Keratinocyte (primary cell): Measurements from ENCODE around the gene SNX13. TPM values are rescaled to one million over a fixed set of nuclear protein-coding genes. Genes with fewer than 3 reads are reported as not detected.

Source experiments
- DNase-seq: peaks from one replicate; pipeline ENCODE4 v3.0.0-alpha.2; 2011; ENCODE audit warnings: low read depth, missing footprints, low spot score
- FAIRE-seq: peaks from 2 replicates; lab custom pipeline; 2011; peaks lifted over from hg19 to GRCh38; lab: Jason Lieb, UNC
- H2AFZ ChIP-seq: 2 replicates; pipeline ENCODE4 v1.6.0; 2012; ENCODE audit warnings: low read length, control low read depth, inconsistent platforms; ENCODE audit not compliant: control insufficient read depth
- H3K27ac ChIP-seq: 2 replicates; pipeline ENCODE4 v1.5.1; 2011; ENCODE audit warnings: low read length; ENCODE audit not compliant: control insufficient read depth, insufficient read depth
- H3K27me3 ChIP-seq: 3 replicates; pipeline ENCODE4 v1.6.0; 2011; ENCODE audit warnings: low read length; ENCODE audit not compliant: control insufficient read depth, insufficient read depth; ENCODE audit errors: extremely low read depth
- H3K36me3 ChIP-seq, 2 experiments: 2 replicates in 1 of 2; 3 replicates in 1 of 2; pipeline ENCODE4 v1.5.1; 2011; ENCODE audit warnings: low read length in 2 of 2, mild to moderate bottlenecking in 1 of 2; ENCODE audit not compliant: control insufficient read depth in 2 of 2, insufficient read depth in 2 of 2; ENCODE audit errors: extremely low read depth in 1 of 2
- H3K4me1 ChIP-seq: 3 replicates; pipeline ENCODE4 v1.5.1; 2011; ENCODE audit warnings: low read length; ENCODE audit not compliant: control insufficient read depth, insufficient read depth; ENCODE audit errors: extremely low read depth
- H3K4me2 ChIP-seq: 3 replicates; pipeline ENCODE4 v1.6.0; 2011; ENCODE audit warnings: low read depth, low read length; ENCODE audit not compliant: control insufficient read depth, insufficient read depth; ENCODE audit errors: extremely low read depth
- H3K4me3 ChIP-seq, 3 experiments: fragments of 200-600 bp in 1 of 3; sonication (generic) in 1 of 3; 2 replicates in 2 of 3; 3 replicates in 1 of 3; pipeline ENCODE4 v1.5.1; 2011 to 2016; ENCODE audit warnings: low read length in 3 of 3, mild to moderate bottlenecking in 3 of 3, control low read depth in 2 of 3, inconsistent platforms in 1 of 3, low read depth in 1 of 3, mixed read lengths in 1 of 3, mixed run types in 1 of 3, moderate library complexity in 1 of 3; ENCODE audit not compliant: control insufficient read depth in 2 of 3, insufficient read depth in 2 of 3; ENCODE audit errors: extremely low read depth in 1 of 3
- H3K79me2 ChIP-seq: 2 replicates; pipeline ENCODE4 v1.6.0; 2012; ENCODE audit warnings: low read length; ENCODE audit not compliant: control insufficient read depth, insufficient read depth
- H3K9ac ChIP-seq: 3 replicates; pipeline ENCODE4 v1.6.0; 2011; ENCODE audit warnings: low read length; ENCODE audit not compliant: control insufficient read depth, insufficient read depth; ENCODE audit errors: extremely low read depth
- H3K9me1 ChIP-seq: 3 replicates; pipeline ENCODE4 v1.6.0; 2011; ENCODE audit warnings: low read length; ENCODE audit not compliant: control insufficient read depth, insufficient read depth; ENCODE audit errors: extremely low read depth
- H3K9me3 ChIP-seq: 2 replicates; pipeline ENCODE4 v1.5.1; 2012; ENCODE audit warnings: low read depth, low read length; ENCODE audit not compliant: control insufficient read depth
- H4K20me1 ChIP-seq: 3 replicates; pipeline ENCODE4 v1.6.0; 2011; ENCODE audit warnings: low read length; ENCODE audit not compliant: control insufficient read depth, insufficient read depth; ENCODE audit errors: extremely low read depth
- EZH2 ChIP-seq: IDR thresholded peaks from one replicate; pipeline ENCODE4 v1.6.1; 2012; ENCODE audit warnings: inconsistent platforms, mild to moderate bottlenecking, low read length, moderate library complexity
- dilution Hi-C: fragments of 300-500 bp; cut with MboI; formaldehyde crosslinking; loops from one replicate; pipeline ENCODE4 v1.7.0; 2020; ENCODE audit warnings: low sequenced_read_pairs; ENCODE audit not compliant: extremely low pct_ligation_motif_present
- polyA plus RNA-seq, 5 experiments: library from polyadenylated mRNA; depleted of rRNA in 3 of 5; stranded (reverse) in 3 of 5; stranded (forward) in 1 of 5; unstranded in 1 of 5; fragments of >200 nt; gene quantifications; 1 replicate in 1 of 5; 2 replicates in 3 of 5; 3 replicates in 1 of 5; pipeline versions ENCODE4 v1.2.1 to v1.2.3, GENCODE V29; 2011 to 2012; ENCODE audit warnings: missing spikeins in 2 of 5, low read depth in 1 of 5, low replicate concordance in 1 of 5
- TF ChIP-seq, protein P1 (sequence below), 3 experiments: IDR thresholded peaks in 1 of 3; conservative IDR thresholded peaks in 1 of 3; optimal IDR thresholded peaks in 1 of 3; 2 replicates in 2 of 3; 3 replicates in 1 of 3; pipeline versions ENCODE3 to v1.5.1; 2011; ENCODE audit warnings: low read length in 3 of 3, mild to moderate bottlenecking in 3 of 3, moderate library complexity in 2 of 3, control low read depth in 1 of 3, inconsistent platforms in 1 of 3; ENCODE audit not compliant: insufficient read depth in 2 of 3; ENCODE audit errors: extremely low read depth in 1 of 3

The SNX13 gene
- polyA plus RNA-seq, 1 donor (not counting 4 experiments of a cell fraction or from before 2014, with no cell fraction given) = 22.6 TPM

DNA sequence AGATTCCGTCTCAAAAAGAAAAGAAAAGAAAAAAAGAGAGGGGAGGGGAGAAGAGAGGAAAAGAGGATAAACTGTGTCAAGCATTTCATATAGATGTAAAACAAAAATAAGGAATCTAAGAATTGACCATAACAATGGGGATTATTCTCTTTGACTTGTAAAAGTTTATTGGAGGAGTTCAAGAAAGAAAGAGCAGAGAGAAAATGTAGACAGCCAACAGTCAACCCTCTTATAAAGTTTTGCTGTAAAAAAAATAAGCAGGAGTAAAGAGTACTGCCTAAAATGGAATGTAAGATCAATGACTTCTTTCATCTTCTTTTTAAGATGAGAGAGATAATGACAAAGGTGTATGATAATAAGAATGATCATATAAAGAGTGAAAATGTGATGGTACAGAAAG lies 87.9 kb downstream of the SNX13 start:
- no peak overlapping the region for H2AFZ ChIP-seq
- no peak for FAIRE-seq

DNA sequence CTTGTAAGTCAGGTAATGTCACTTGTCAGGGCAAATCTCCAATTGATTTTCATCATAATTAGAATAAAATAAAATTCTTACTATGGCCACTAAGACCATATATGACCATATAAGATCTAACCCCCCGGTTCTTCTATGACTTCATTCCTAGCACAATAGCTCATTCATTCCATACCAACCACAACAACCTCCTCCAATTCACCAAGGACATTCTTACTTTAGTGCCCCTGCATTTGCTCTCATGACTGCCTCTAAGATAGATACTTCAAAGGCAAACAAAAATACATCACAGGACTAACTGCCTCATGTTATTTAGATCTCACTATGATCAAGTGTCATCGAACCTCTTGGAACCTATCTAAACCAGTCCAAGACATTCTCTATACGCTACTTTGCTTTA lies 90.8 kb downstream of the SNX13 start:
- TF ChIP-seq, protein P1, sequence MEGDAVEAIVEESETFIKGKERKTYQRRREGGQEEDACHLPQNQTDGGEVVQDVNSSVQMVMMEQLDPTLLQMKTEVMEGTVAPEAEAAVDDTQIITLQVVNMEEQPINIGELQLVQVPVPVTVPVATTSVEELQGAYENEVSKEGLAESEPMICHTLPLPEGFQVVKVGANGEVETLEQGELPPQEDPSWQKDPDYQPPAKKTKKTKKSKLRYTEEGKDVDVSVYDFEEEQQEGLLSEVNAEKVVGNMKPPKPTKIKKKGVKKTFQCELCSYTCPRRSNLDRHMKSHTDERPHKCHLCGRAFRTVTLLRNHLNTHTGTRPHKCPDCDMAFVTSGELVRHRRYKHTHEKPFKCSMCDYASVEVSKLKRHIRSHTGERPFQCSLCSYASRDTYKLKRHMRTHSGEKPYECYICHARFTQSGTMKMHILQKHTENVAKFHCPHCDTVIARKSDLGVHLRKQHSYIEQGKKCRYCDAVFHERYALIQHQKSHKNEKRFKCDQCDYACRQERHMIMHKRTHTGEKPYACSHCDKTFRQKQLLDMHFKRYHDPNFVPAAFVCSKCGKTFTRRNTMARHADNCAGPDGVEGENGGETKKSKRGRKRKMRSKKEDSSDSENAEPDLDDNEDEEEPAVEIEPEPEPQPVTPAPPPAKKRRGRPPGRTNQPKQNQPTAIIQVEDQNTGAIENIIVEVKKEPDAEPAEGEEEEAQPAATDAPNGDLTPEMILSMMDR (optimal IDR thresholded peaks at IDR 0.05 in 1 of 3, IDR thresholded peaks at IDR 0.05 in 1 of 3, conservative IDR thresholded peaks at IDR 0.05 in 1 of 3; ENCODE audit: extremely low read depth in 1 of 3, insufficient read depth in 2 of 3, low read length in 3 of 3) = no peak
- TF ChIP-seq EZH2 = no peak
- H2AFZ ChIP-seq = no peak overlapping the region
- H4K20me1 ChIP-seq = no peaks in the 10 kb centered on the region
- H3K9me1 ChIP-seq = no peaks in the 10 kb centered on the region
- no peaks in the 10 kb centered on the region for H3K36me3 ChIP-seq
- H3K4me1 ChIP-seq = peaks cover 7% of the 10 kb centered on the region
- H3K4me2 ChIP-seq = no peak overlapping the region
- H3K4me3 ChIP-seq = no peak overlapping the region
- dilution Hi-C loops = no loop called here
- H3K27ac ChIP-seq = no peak overlapping the region
- H3K9me3 ChIP-seq = no peaks in the 10 kb centered on the region
- no peaks in the 10 kb centered on the region for H3K27me3 ChIP-seq
- no peak for DNase-seq
- no peak overlapping the region for H3K9ac ChIP-seq
- FAIRE-seq = no peak
- H3K79me2 ChIP-seq = no peaks in the 10 kb centered on the region

More for the DNA sequence above, 87.9 kb downstream of the SNX13 start:
- no peak overlapping the region for H3K9ac ChIP-seq
- DNase-seq = no peak
- H3K4me3 ChIP-seq = no peak overlapping the region
- H3K4me2 ChIP-seq = no peak overlapping the region
- dilution Hi-C loops = no loop called here
- H3K79me2 ChIP-seq = no peaks in the 10 kb centered on the region
- peaks cover 3% of the 10 kb centered on the region for H3K9me3 ChIP-seq
- no peaks in the 10 kb centered on the region for H3K9me1 ChIP-seq
- H3K36me3 ChIP-seq = no peaks in the 10 kb centered on the region
- no peaks in the 10 kb centered on the region for H3K27me3 ChIP-seq
- TF ChIP-seq, protein P1 (optimal IDR thresholded peaks at IDR 0.05 in 1 of 3, IDR thresholded peaks at IDR 0.05 in 1 of 3, conservative IDR thresholded peaks at IDR 0.05 in 1 of 3; ENCODE audit: extremely low read depth in 1 of 3, insufficient read depth in 2 of 3, low read length in 3 of 3) = no peak
- no peak for TF ChIP-seq EZH2
- no peak overlapping the region for H3K27ac ChIP-seq
- H4K20me1 ChIP-seq = no peaks in the 10 kb centered on the region
- H3K4me1 ChIP-seq = no peaks in the 10 kb centered on the region
